ENCODE results near the gene SLC35B2.

SLC35B2 gene

GRCh38 chr6:44226368-44227147 lies 30.8 kb downstream of the SLC35B2 start:
- DNase-seq (ENCODE audit: extremely low read depth, low read depth), result no peak
- no peak for TF ChIP-seq CTCF (IDR thresholded peaks at IDR 0.05; ENCODE audit: low read depth, low read length)

- DNase-seq (ENCODE audit: extremely low read depth, low read depth), result no peak
- TF ChIP-seq CTCF (IDR thresholded peaks at IDR 0.05; ENCODE audit: low read depth, low read length), result no peak
Observed at GRCh38 chr6:44225579-44226325, 31.6 kb downstream of the SLC35B2 start.

GRCh38 chr6:44224965-44225305 lies 32.4 kb downstream of the SLC35B2 start:
- no peak for DNase-seq (ENCODE audit: extremely low read depth, low read depth)
- TF ChIP-seq CTCF (IDR thresholded peaks at IDR 0.05; ENCODE audit: low read depth, low read length), result no peak

GRCh38 chr6:44224029-44224964 lies 33.0 kb downstream of the SLC35B2 start:
- DNase-seq (ENCODE audit: extremely low read depth, low read depth), result no peak

GRCh38 chr6:44223319-44224028 lies 33.9 kb downstream of the SLC35B2 start, which contains the start of gene SLC29A1:
SLC29A1 (plus strand) TSS chr6:44223595; CDS start chr6:44227314, 3,719 bp downstream.
- no peak; the same call in none of the 2 replicates for TF ChIP-seq CTCF (IDR thresholded peaks at IDR 0.05; ENCODE audit: low read depth, low read length)
- no peak for DNase-seq (ENCODE audit: extremely low read depth, low read depth)

More at GRCh38 chr6:44224029-44224964, 33.0 kb downstream of the SLC35B2 start:
- TF ChIP-seq CTCF (IDR thresholded peaks at IDR 0.05; ENCODE audit: low read depth, low read length), result no peak

GRCh38 chr6:44222486-44223318 lies 34.6 kb downstream of the SLC35B2 start:
- TF ChIP-seq CTCF (IDR thresholded peaks at IDR 0.05; ENCODE audit: low read depth, low read length), result no peak
- DNase-seq (ENCODE audit: extremely low read depth, low read depth), result no peak
